HepG2 (cell line): Measurements from ENCODE around the gene SUDS3. TPM values are rescaled to one million over a fixed set of nuclear protein-coding genes. Genes with fewer than 3 reads are reported as not detected.

Experiments used
- ATRX ChIP-seq: sonication (generic); formaldehyde crosslinking; IDR thresholded peaks from 2 replicates; pipeline ENCODE4 v1.4.0; 2020; ENCODE audit warnings: missing genetic modification reagents, borderline replicate concordance
- FOXA3 ChIP-seq: IDR thresholded peaks from 2 replicates; pipeline ENCODE4 v1.6.1; 2016; ENCODE audit warnings: missing genetic modification reagents, missing compliant biosample characterization
- FOXK1 ChIP-seq: sonication (generic); formaldehyde crosslinking; IDR thresholded peaks from 2 replicates; pipeline ENCODE4 v1.4.0; 2020; ENCODE audit warnings: low read depth, missing genetic modification reagents, borderline replicate concordance
- GRHL1 ChIP-seq: sonication (generic); formaldehyde crosslinking; conservative IDR thresholded peaks from 2 replicates; pipeline ENCODE4 v1.8.0; 2022; ENCODE audit warnings: missing genetic modification reagents
- HOXA5 ChIP-seq: sonication (generic); formaldehyde crosslinking; IDR thresholded peaks from 2 replicates; pipeline ENCODE4 v1.4.0; 2020; ENCODE audit warnings: missing genetic modification reagents
- JDP2 ChIP-seq: sonication (generic); formaldehyde crosslinking; IDR thresholded peaks from 2 replicates; pipeline ENCODE4 v1.8.1; 2022; ENCODE audit warnings: missing genetic modification reagents, borderline replicate concordance
- MNT ChIP-seq: fragments of 450-650 bp; IDR thresholded peaks from 2 replicates; pipeline ENCODE4 v1.6.1; 2016
- MTA1 ChIP-seq: sonication (generic); formaldehyde crosslinking; IDR thresholded peaks from 2 replicates; pipeline ENCODE4 v1.4.0; 2020; ENCODE audit warnings: missing genetic modification reagents, mild to moderate bottlenecking, borderline replicate concordance
- NFKBIZ ChIP-seq: IDR thresholded peaks from 2 replicates; pipeline ENCODE4 v1.6.1; 2018; ENCODE audit warnings: missing genetic modification reagents, missing compliant biosample characterization
- NFYB ChIP-seq: sonication (generic); formaldehyde crosslinking; IDR thresholded peaks from 2 replicates; pipeline ENCODE4 v1.4.0; 2020; ENCODE audit warnings: missing genetic modification reagents
- NR2F1 ChIP-seq, 2 experiments: fragments of 450-650 bp in 1 of 2; formaldehyde crosslinking in 1 of 2; IDR thresholded peaks; 2 replicates each; pipeline versions ENCODE4 v1.5.0 to v1.6.1; 2016 to 2020; ENCODE audit warnings: mild to moderate bottlenecking in 1 of 2, missing compliant biosample characterization in 1 of 2, missing genetic modification reagents in 1 of 2, moderate library complexity in 1 of 2
- PAWR ChIP-seq: sonication (generic); formaldehyde crosslinking; IDR thresholded peaks from 2 replicates; pipeline ENCODE4 v1.4.0; 2020; ENCODE audit warnings: missing genetic modification reagents, mild to moderate bottlenecking, borderline replicate concordance
- REXO4 ChIP-seq: sonication (generic); formaldehyde crosslinking; IDR thresholded peaks from 2 replicates; pipeline ENCODE4 v1.8.0; 2022; ENCODE audit warnings: missing genetic modification reagents, mild to moderate bottlenecking, borderline replicate concordance
- RFX3 ChIP-seq: IDR thresholded peaks from 2 replicates; pipeline ENCODE4 v1.6.1; 2016; ENCODE audit warnings: missing biosample characterization, missing genetic modification reagents
- TRAFD1 ChIP-seq: sonication (generic); formaldehyde crosslinking; IDR thresholded peaks from 2 replicates; pipeline ENCODE4 v1.5.1; 2020; ENCODE audit warnings: missing genetic modification reagents, mild to moderate bottlenecking, borderline replicate concordance
- ZBTB20 ChIP-seq: sonication (generic); formaldehyde crosslinking; IDR thresholded peaks from 2 replicates; pipeline ENCODE4 v1.8.1; 2023; ENCODE audit warnings: missing genetic modification reagents, low read depth, mild to moderate bottlenecking, borderline replicate concordance
- ZFP37 ChIP-seq: sonication (generic); formaldehyde crosslinking; IDR thresholded peaks from 2 replicates; pipeline ENCODE4 v1.4.0; 2020; ENCODE audit warnings: missing genetic modification reagents, borderline replicate concordance
- ZNF12 ChIP-seq: sonication (generic); formaldehyde crosslinking; IDR thresholded peaks from 2 replicates; pipeline ENCODE4 v1.5.0; 2020; ENCODE audit warnings: missing genetic modification reagents
- ZNF569 ChIP-seq: sonication (generic); formaldehyde crosslinking; IDR thresholded peaks from 2 replicates; pipeline ENCODE4 v1.5.0; 2020; ENCODE audit warnings: mild to moderate bottlenecking, missing genetic modification reagents, moderate library complexity, borderline replicate concordance
- ZNF580 ChIP-seq: IDR thresholded peaks from 2 replicates; pipeline ENCODE4 v1.6.1; 2016; ENCODE audit warnings: low read depth, borderline replicate concordance
- ZNF710 ChIP-seq: sonication (generic); formaldehyde crosslinking; IDR thresholded peaks from 2 replicates; pipeline ENCODE4 v1.5.0; 2020; ENCODE audit warnings: mild to moderate bottlenecking, missing genetic modification reagents, borderline replicate concordance
- polyA plus RNA-seq, 8 experiments: library from polyadenylated mRNA; depleted of rRNA in 3 of 8; stranded (reverse) in 7 of 8; unstranded in 1 of 8; fragments of >200 nt; fragmentation: Illumina TruSeq in 4 of 8; extraction: Trizol in 4 of 8; gene quantifications; 2 replicates each; pipeline versions ENCODE4 v1.2.1 to v1.2.3, GENCODE V29; 2011 to 2016; ENCODE audit warnings: low read depth in 4 of 8, missing spikeins in 1 of 8, mixed read lengths in 1 of 8; ENCODE audit not compliant: insufficient read depth in 1 of 8
- total RNA-seq, 5 experiments: library from RNA; depleted of rRNA; stranded (reverse); fragments of >200 nt; fragmentation: Illumina TruSeq; extraction: Trizol; gene quantifications; 2 replicates each; pipeline ENCODE4 v1.2.3, GENCODE V29; 2016; ENCODE audit warnings: low read depth in 1 of 5

Gene SUDS3
- total and polyA plus RNA-seq, 2 of the 13 experiments (the other 11 are each of a cell fraction or from before 2014, with no cell fraction given): 20.2 to 33.1 TPM

GRCh38 chr12:118372541-118373495 lies 3.5 kb upstream of the SUDS3 start, which contains the start of gene TAOK3 (continued):
- peak; percentile 74; the same call in 1 of the 2 replicates for TF ChIP-seq MTA1
- TF ChIP-seq TRAFD1 (CRISPR knock-in tag): no peak
- TF ChIP-seq NFYB (CRISPR knock-in tag): peak; percentile 78
- no peak for TF ChIP-seq ZNF710 (CRISPR knock-in tag)
- no peak for TF ChIP-seq PAWR (CRISPR knock-in tag)
- no peak for TF ChIP-seq ZFP37 (CRISPR knock-in tag)
- peak in 1 of 2 experiments; percentile 58; a peak in 2 of 4 replicates for TF ChIP-seq NR2F1 (CRISPR knock-in tag; IDR thresholded peaks at IDR 0.05)
- peak; percentile 69 for TF ChIP-seq HOXA5 (CRISPR knock-in tag)
- TF ChIP-seq MNT: peak; percentile 21; the same call in 1 of the 2 replicates
- peak; percentile 45; the same call in 1 of the 2 replicates for TF ChIP-seq NFKBIZ (CRISPR knock-in tag)
- no peak for TF ChIP-seq GRHL1 (CRISPR knock-in tag)
- peak; percentile 6; the same call in 1 of the 2 replicates for TF ChIP-seq ZNF12 (CRISPR knock-in tag)
- TF ChIP-seq ATRX (CRISPR knock-in tag): no peak
- TF ChIP-seq FOXK1 (CRISPR knock-in tag): peak; percentile 54; the same call in 1 of the 2 replicates
- TF ChIP-seq ZNF580 (CRISPR knock-in tag): peak; percentile 10; the same call in 1 of the 2 replicates
- TF ChIP-seq ZNF569 (CRISPR knock-in tag): no peak
- TF ChIP-seq JDP2 (CRISPR knock-in tag): no peak
- TF ChIP-seq RFX3 (CRISPR knock-in tag): no peak
- no peak for TF ChIP-seq ZBTB20 (CRISPR knock-in tag)
- TF ChIP-seq REXO4: no peak
- no peak; the same call in 1 of the 2 replicates for TF ChIP-seq FOXA3
